ENCODE measurements around the gene SLC12A6.

DNA sequence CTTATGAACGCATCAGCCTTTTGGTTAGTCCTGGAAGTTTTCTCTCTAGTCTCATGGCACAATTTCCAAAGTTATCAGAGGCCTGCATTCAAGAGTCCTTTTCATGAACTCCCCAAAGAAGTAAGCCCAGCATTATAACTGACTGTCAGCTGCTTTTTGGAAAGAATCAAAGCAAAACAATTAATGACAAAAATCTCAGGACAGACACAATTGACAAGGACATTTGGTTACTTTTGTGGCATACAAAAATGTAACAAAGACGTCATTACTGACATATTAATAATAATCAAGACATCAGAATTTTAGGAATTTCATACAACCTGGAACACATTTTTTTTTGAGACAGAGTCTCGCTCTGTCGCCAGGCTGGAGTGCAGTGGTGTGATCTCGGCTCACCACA is 148.9 kb downstream of the SLC12A6 start:
- no peak for TF ChIP-seq CTCF (IDR thresholded peaks at IDR 0.05)
- TF ChIP-seq ZFX (IDR thresholded peaks at IDR 0.05; ENCODE audit: borderline replicate concordance), result no peak
